OCI-LY1 (cell line): Measurements from ENCODE around the gene YY2.
"Not testable (repeated sequence)": the region's sequence is repeated elsewhere in the genome, so short reads cannot be mapped to it uniquely, and the experiment has no call there.

Source experiments
- H2AFZ ChIP-seq: fragments of 200-600 bp; sonication (generic), shearing (Covaris generic); 2 replicates; pipeline ENCODE4 v1.6.0; 2014; ENCODE audit warnings: antibody characterized with exemption, mild to moderate bottlenecking, low read length
- H3F3A ChIP-seq: fragments of 200-600 bp; sonication (generic), shearing (Covaris generic); 2 replicates; pipeline ENCODE4 v1.6.0; 2014; ENCODE audit warnings: mild to moderate bottlenecking, antibody characterized with exemption, low read length, moderate library complexity; ENCODE audit not compliant: insufficient read depth
- H3K27ac ChIP-seq: fragments of 200-600 bp; sonication (generic); 2 replicates; pipeline ENCODE4 v1.5.1; 2014; ENCODE audit warnings: low read length, mixed run types, mild to moderate bottlenecking, low read depth; ENCODE audit not compliant: poor library complexity, severe bottlenecking
- H3K27me3 ChIP-seq: fragments of 200-600 bp; sonication (generic); 2 replicates; pipeline ENCODE4 v1.6.0; 2014; ENCODE audit warnings: antibody characterized with exemption, mild to moderate bottlenecking, low read length, moderate library complexity; ENCODE audit not compliant: insufficient read depth
- H3K36me3 ChIP-seq: fragments of 200-600 bp; sonication (generic); 2 replicates; pipeline ENCODE4 v1.6.1; 2014; ENCODE audit warnings: mild to moderate bottlenecking, antibody characterized with exemption, low read length, moderate library complexity, mixed read lengths; ENCODE audit not compliant: insufficient read depth
- H3K4me1 ChIP-seq: fragments of 200-600 bp; sonication (generic); 2 replicates; pipeline ENCODE4 v1.5.1; 2014; ENCODE audit warnings: mild to moderate bottlenecking, low read length, moderate library complexity; ENCODE audit not compliant: insufficient read depth, severe bottlenecking
- H3K4me2 ChIP-seq: fragments of 200-600 bp; sonication (generic), shearing (Covaris generic); 2 replicates; pipeline ENCODE4 v1.6.1; 2014; ENCODE audit warnings: low read length
- H3K4me3 ChIP-seq: fragments of 200-600 bp; sonication (generic); 2 replicates; pipeline ENCODE4 v1.5.1; 2014; ENCODE audit warnings: low read length, low read depth, mild to moderate bottlenecking, mixed read lengths; ENCODE audit not compliant: poor library complexity, severe bottlenecking
- H3K79me2 ChIP-seq: fragments of 200-600 bp; shearing (Covaris generic); 2 replicates; pipeline ENCODE4 v1.6.1; 2016; ENCODE audit warnings: mixed run types, low read length, mixed read lengths; ENCODE audit not compliant: insufficient read depth
- H3K9ac ChIP-seq: fragments of 200-600 bp; sonication (generic), shearing (Covaris generic); 2 replicates; pipeline ENCODE4 v1.6.1; 2014; ENCODE audit warnings: mild to moderate bottlenecking, low read length, mixed read lengths
- H3K9me2 ChIP-seq: fragments of 200-600 bp; sonication (generic), shearing (Covaris generic); 2 replicates; pipeline ENCODE4 v1.6.1; 2014; ENCODE audit warnings: low read depth, mild to moderate bottlenecking, low read length, mixed read lengths
- H3K9me3 ChIP-seq: fragments of 200-600 bp; shearing (Covaris generic); 2 replicates; pipeline ENCODE4 v1.6.1; 2014; ENCODE audit warnings: low read length, mixed read lengths
- H4K20me1 ChIP-seq: fragments of 200-600 bp; sonication (generic), shearing (Covaris generic); 2 replicates; pipeline ENCODE4 v1.6.0; 2016; ENCODE audit warnings: mild to moderate bottlenecking, low read length; ENCODE audit not compliant: insufficient read depth
- EZH2 ChIP-seq: fragments of 200-600 bp; sonication (generic), shearing (Covaris generic); IDR thresholded peaks from 2 replicates; pipeline ENCODE4 v1.8.0; 2017; ENCODE audit warnings: borderline replicate concordance, mixed run types, mild to moderate bottlenecking, antibody characterized with exemption, low read length, moderate library complexity, mixed read lengths
- TF ChIP-seq, protein P1 (sequence below): fragments of 200-600 bp; sonication (generic), shearing (Covaris generic); IDR thresholded peaks from 2 replicates; pipeline ENCODE4 v1.5.1; 2017; ENCODE audit warnings: mild to moderate bottlenecking, antibody characterized with exemption, low read length, moderate library complexity, mixed read lengths

Gene YY2

DNA sequence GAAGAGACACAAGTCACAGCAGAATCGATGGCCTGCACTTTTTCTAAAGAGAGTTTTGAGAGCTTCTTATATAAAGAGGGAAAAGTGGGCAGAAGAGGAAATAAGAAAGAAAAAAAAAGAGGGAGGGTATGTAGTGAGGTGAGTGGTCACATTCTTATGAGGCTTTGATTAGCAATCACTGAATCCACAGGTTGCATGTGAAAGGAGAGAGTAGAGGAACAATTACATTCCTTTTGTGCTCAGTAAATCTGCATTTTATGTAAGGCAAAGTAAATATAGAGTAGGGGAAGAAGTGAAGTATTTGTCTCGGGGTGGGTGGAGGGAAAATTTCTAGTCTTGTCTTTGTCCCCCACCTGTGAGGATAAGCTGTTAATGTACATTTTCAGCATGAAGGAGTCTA lies 43.2 kb upstream of the YY2 start:
- no peaks in the 10 kb centered on the region for H3K79me2 ChIP-seq
- H4K20me1 ChIP-seq = no peaks in the 10 kb centered on the region
- H3K9me2 ChIP-seq = no peaks in the 10 kb centered on the region
- H3K27me3 ChIP-seq = no peaks in the 10 kb centered on the region
- no peak overlapping the region for H3K27ac ChIP-seq
- H3K4me2 ChIP-seq = no peak overlapping the region
- no peak overlapping the region for H3K4me3 ChIP-seq
- H3K9ac ChIP-seq = no peak overlapping the region
- no peaks in the 10 kb centered on the region for H3K4me1 ChIP-seq
- H3K36me3 ChIP-seq = no peaks in the 10 kb centered on the region
- no peak overlapping the region for H2AFZ ChIP-seq
- H3F3A ChIP-seq = no peaks in the 10 kb centered on the region
- H3K9me3 ChIP-seq = no peaks in the 10 kb centered on the region
- TF ChIP-seq, protein P1, sequence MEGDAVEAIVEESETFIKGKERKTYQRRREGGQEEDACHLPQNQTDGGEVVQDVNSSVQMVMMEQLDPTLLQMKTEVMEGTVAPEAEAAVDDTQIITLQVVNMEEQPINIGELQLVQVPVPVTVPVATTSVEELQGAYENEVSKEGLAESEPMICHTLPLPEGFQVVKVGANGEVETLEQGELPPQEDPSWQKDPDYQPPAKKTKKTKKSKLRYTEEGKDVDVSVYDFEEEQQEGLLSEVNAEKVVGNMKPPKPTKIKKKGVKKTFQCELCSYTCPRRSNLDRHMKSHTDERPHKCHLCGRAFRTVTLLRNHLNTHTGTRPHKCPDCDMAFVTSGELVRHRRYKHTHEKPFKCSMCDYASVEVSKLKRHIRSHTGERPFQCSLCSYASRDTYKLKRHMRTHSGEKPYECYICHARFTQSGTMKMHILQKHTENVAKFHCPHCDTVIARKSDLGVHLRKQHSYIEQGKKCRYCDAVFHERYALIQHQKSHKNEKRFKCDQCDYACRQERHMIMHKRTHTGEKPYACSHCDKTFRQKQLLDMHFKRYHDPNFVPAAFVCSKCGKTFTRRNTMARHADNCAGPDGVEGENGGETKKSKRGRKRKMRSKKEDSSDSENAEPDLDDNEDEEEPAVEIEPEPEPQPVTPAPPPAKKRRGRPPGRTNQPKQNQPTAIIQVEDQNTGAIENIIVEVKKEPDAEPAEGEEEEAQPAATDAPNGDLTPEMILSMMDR = no peak
- no peak for TF ChIP-seq EZH2

DNA sequence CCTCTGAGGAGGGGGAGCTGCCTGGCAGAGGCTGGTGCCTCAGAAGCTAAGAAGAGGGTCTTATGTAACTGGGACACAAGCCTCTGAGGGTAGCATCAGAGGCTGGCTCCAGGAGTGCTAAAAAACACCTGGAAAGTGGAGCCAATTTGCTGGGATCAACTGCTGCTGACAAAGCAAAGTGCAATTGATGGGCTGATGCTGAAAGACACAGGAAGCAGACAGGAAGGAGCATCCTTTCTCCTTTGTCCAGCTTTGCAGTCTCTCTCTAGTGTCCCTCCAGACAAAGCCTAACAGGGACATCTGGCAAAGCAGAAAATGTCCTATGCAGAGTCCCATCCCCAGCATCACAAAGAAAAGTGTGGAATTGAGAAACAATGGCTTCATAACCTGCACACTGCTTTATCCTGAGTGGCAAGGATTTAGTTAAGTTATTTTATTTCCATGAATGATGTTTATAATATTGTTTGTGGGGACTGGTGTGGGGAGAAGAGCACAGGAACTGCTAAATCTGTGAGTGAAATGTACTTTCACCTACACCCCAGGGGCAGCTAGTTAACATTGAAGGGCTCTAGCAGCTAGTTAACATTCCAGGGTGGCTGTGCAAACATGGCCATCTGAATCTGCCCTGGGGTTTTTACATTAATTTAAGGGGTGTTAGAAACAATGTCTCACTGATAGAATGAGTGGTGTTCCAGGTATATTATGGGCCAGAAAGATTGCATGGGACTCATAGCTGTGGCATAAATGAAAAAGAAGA lies 42.0 kb upstream of the YY2 start:
- Histone ChIP-seq H4K20me1 (no peaks in the 10 kb centered on the region), H2AFZ (no peak overlapping the region), H3K9me3 (no peaks in the 10 kb centered on the region), H3F3A (no peaks in the 10 kb centered on the region), H3K4me2 (no peak overlapping the region), H3K4me1 (no peaks in the 10 kb centered on the region), H3K27ac (no peak overlapping the region), H3K9ac (no peak overlapping the region), H3K9me2 (no peaks in the 10 kb centered on the region), H3K27me3 (no peaks in the 10 kb centered on the region), H3K4me3 (no peak overlapping the region), H3K36me3 (no peaks in the 10 kb centered on the region), H3K79me2 (no peaks in the 10 kb centered on the region)
- TF ChIP-seq, protein P1 = no peak
- TF ChIP-seq EZH2 = no peak

DNA sequence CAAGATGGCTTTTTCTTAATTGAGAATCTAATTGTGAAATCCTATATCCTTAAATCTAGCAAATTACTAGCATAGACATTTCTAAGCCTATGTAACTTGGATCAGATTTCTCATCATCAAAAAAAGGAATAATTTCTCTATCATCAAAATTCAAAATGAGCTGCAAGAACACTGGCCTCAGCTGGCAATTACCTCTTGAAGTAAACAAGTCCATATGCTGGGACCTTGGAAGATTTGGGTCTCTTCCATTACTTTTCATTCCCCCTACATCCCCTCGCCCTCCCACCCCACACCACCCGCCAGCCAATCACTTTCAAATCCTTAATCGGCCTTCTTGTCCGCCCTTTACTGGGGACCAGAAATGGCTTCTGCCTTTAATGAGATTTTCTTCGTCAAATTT lies 39.7 kb upstream of the YY2 start:
- Histone ChIP-seq H3K9me3 (no peaks in the 10 kb centered on the region), H3F3A (no peaks in the 10 kb centered on the region), H2AFZ (no peak overlapping the region), H3K36me3 (no peaks in the 10 kb centered on the region), H3K27me3 (no peaks in the 10 kb centered on the region), H3K27ac (no peak overlapping the region), H3K9me2 (no peaks in the 10 kb centered on the region), H3K79me2 (no peaks in the 10 kb centered on the region), H4K20me1 (no peaks in the 10 kb centered on the region), H3K4me2 (no peak overlapping the region), H3K4me3 (no peak overlapping the region), H3K4me1 (no peaks in the 10 kb centered on the region), H3K9ac (no peak overlapping the region)
- no peak for TF ChIP-seq EZH2
- TF ChIP-seq, protein P1 = no peak

DNA sequence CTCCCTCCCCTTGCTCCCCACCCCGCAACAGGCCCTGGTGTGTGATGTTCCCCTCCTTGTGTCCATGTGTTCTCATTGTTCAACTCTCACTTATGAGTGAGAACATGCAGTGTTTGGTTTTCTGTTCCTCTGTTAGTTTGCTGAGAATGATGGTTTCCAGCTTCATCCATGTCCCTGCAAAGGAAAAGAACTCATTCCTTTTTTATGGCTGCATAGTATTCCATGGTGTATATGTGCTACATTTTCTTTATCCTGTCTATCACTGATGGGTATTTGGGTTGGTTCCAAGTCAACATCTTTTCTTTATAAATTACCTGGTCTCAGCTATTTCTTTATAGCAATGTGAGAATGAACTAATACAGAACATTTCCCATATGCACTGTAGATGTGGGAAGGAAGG lies 35.6 kb upstream of the YY2 start:
- not testable (repeated sequence) for H3K27me3 ChIP-seq, H3K4me2 ChIP-seq, H3K79me2 ChIP-seq, H3F3A ChIP-seq, H3K9me3 ChIP-seq, H3K9ac ChIP-seq, H3K4me3 ChIP-seq, H3K36me3 ChIP-seq, H4K20me1 ChIP-seq, H3K9me2 ChIP-seq, H3K4me1 ChIP-seq, H2AFZ ChIP-seq, H3K27ac ChIP-seq
